Epidermal melanocyte (primary cell): Measurements from ENCODE around the gene SLITRK3.

Experiments
- DNase-seq: peaks from one replicate; pipeline ENCODE4 v3.0.0; 2011; ENCODE audit warnings: low spot score; ENCODE audit not compliant: insufficient read length

Gene SLITRK3, protein sequence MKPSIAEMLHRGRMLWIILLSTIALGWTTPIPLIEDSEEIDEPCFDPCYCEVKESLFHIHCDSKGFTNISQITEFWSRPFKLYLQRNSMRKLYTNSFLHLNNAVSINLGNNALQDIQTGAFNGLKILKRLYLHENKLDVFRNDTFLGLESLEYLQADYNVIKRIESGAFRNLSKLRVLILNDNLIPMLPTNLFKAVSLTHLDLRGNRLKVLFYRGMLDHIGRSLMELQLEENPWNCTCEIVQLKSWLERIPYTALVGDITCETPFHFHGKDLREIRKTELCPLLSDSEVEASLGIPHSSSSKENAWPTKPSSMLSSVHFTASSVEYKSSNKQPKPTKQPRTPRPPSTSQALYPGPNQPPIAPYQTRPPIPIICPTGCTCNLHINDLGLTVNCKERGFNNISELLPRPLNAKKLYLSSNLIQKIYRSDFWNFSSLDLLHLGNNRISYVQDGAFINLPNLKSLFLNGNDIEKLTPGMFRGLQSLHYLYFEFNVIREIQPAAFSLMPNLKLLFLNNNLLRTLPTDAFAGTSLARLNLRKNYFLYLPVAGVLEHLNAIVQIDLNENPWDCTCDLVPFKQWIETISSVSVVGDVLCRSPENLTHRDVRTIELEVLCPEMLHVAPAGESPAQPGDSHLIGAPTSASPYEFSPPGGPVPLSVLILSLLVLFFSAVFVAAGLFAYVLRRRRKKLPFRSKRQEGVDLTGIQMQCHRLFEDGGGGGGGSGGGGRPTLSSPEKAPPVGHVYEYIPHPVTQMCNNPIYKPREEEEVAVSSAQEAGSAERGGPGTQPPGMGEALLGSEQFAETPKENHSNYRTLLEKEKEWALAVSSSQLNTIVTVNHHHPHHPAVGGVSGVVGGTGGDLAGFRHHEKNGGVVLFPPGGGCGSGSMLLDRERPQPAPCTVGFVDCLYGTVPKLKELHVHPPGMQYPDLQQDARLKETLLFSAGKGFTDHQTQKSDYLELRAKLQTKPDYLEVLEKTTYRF

DNA sequence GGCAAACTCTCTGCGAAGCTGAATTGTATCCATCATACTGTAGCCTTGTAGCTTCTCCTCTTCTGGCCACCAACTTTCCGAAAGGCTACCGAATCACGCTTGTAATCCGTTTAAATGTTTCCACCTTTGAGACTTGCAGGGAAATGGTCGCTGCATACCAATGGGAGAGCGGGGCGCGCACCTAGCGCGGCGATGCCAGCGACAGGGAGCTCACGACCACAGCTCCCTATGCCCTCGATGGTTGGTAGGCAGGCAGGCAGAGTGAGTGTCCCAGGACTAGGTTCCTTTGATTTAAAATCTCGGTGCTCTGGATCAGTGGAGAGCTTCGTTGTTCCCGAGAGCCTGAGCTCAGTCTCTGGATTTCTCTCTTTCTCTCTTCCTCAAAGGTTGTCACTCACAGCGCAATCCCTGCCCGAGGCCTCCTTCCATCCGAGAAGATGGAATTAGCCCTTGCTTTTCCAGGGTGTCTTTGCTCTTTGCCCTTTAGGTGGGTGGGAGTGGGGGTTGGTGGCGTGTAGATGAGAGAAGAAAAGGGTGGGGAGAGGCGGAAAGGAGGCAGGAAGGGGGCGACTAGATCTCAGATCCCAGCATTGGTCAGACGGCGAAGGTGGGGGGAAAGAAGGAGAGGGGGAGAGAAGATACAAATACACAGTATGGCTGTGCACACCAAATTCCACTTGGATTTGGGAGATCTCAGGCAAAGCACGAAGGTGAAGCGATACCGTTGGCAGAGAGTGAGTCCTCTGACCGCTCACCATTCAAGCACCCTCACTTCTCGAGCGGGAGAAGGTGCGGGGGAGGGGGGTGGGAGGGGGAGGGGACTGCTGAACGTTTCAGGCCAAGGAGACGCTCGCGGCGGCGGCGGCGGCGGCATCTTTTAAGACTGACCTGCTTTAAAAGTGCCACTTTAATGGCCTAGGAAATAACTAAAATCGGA lies at the start of gene SLITRK3:
SLITRK3 (minus strand) TSS at position 745 of the 937 bp plus-strand sequence. CDS start 5,554 bp downstream, outside the sequence.
- DNase-seq, result no peak

DNA sequence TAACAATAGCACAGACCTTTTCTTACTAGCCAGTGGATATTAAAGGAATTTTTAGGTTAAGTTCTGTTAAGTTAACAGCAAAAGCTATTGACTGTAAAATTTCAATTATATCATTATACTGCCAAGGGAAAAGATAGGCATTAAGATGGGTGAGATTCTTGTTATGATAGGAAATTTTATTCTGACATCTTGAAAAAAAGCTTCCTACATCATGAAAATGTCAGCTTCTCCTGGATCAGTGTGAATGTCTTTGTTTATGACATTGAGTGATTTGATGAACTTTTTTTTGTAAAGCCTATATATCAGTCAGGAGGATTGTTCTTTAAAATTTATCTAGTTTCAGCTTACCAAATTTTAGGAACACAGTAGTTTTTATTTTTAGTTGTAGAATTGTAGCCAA lies 47.4 kb upstream of the SLITRK3 start:
- DNase-seq, result no peak

DNA sequence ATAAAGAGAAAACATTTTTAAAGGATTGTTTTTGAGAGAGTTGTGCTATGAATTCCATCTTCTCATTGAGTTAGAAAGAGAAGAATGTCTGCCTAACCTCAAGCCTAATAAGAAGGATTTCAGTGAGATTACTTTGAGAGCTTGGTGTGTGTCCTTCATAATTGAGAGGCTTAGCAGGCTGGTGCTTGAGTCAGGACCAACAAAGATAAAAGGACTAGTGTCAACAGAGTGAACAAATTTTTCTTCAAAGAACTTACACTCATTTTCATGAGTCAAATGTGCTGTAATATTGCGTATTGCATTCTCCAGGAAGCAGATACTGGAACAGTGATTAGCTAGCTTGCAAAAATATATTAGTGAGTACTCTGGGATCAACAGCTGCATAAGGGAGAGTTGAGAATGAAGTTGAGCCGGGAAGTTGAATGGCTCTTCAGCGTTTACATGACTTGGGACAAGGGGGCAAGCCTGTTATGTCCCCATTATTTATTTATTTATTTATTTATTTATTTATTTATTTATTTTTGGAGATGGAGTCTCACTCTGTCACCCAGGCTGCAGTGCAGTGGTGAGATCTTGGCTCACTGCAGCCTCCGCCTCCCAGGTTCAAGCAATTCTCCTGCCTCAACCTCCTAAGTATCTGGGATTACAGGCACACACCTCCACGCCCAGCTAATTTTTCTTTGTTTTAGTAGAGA lies 37.5 kb upstream of the SLITRK3 start:
- no peak for DNase-seq

DNA sequence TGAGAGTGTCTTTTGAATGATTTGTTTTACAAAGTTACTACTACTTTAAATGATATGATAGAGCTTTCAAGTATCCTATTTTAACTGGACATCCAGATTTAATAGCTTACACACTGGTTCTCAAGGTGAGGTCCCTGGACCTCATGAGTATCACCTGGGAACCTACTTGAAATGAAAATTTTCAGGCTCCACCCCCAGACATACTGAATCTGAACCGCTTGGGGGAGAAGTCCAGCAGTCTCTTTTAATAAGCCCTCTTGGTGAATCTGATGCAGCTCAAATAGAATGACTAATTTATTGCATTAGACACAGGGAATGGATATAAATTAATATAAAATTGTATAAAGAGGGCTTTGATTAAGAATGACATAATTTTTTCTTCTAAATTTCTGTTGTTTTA lies 29.4 kb upstream of the SLITRK3 start:
- no peak for DNase-seq

- DNase-seq, result no peak
Observed at GRCh38 chr3:165217739-165218138, 21.6 kb upstream of the SLITRK3 start.

DNA sequence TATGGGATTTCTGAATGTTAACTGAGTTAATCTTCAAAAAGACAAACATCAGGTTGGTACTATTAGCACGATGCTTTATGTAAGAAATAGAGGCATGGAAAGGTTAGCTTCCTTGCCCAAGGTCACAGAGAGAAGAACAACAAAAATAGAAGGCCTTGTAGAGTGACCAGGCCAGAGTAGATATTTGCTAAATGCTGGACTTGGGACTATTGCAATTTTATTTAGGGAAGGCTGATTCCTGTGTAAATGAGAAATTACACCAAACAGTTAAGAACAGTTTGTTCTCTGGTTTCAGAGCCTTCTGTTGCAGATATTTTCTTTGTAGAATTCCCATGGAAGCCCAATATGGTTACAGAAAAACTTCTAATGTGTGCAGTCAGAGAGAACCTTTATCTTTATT lies 16.4 kb upstream of the SLITRK3 start:
- no peak for DNase-seq

- DNase-seq, result no peak
Observed at GRCh38 chr3:165211721-165212120, 15.5 kb upstream of the SLITRK3 start.

GRCh38 chr3:165210727-165211126 lies 14.5 kb upstream of the SLITRK3 start:
- no peak for DNase-seq

DNA sequence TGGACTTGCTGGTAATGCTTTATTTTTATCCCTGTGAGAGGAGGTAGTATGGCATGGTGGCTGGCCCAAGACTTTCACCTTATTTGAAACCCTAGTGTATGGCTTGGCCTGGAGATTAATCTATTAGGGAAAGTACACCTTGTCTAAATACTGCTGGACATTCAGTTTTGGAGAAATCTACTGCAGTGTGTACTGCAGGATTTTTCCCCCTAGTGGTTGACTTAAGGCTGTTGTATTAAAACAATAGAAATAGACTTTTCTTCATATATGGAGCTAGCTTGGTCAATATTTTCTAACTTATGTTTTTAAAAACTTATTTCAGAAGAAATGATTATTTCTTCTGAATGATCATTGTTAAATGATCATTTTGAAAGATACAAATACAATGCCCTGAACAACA lies 13.9 kb upstream of the SLITRK3 start:
- DNase-seq, result no peak

GRCh38 chr3:165206454-165207266 lies 10.5 kb upstream of the SLITRK3 start:
- peak; percentile 67 for DNase-seq

DNA sequence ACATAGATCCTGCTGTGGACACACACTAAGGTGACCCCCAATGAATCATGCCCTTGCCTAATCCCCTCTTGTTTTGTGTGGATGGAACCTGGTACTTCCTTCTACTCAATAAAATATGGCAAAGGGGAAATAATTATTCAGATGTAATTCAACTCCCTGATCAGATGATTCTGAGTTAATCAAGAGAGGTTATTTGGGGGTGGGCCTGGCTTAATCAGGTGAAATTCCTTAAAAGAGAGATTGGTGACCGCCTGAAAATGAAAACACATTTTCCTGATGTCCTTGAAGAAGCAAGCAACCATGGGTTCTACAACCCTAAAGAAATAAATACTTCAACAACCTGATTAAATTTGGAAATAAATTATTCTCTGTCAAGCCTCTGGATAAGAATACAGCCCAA lies 8.3 kb upstream of the SLITRK3 start:
- DNase-seq, result no peak

GRCh38 chr3:165202995-165203394 lies 6.8 kb upstream of the SLITRK3 start:
- no peak for DNase-seq

- DNase-seq, result no peak
Observed at GRCh38 chr3:165201964-165202363, 5.8 kb upstream of the SLITRK3 start.

DNA sequence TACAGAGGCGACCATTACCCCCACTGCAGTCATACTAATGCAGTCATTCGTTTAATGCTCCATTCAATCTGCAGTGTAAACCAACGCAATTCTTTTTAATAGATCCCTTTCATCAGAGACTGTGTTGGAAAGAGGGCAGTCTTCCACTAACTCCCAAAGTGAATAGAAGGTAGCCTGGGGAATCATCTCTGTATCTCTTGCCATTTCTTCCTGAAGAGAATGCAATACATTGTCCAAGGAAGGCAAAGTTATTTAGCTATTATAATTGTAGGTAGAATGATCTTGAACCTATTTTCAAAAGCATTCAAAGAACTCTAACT lies 1.3 kb upstream of the SLITRK3 start:
- DNase-seq, result no peak

GRCh38 chr3:165196577-165197480 lies 645 bp upstream of the SLITRK3 start:
- no peak for DNase-seq

DNA sequence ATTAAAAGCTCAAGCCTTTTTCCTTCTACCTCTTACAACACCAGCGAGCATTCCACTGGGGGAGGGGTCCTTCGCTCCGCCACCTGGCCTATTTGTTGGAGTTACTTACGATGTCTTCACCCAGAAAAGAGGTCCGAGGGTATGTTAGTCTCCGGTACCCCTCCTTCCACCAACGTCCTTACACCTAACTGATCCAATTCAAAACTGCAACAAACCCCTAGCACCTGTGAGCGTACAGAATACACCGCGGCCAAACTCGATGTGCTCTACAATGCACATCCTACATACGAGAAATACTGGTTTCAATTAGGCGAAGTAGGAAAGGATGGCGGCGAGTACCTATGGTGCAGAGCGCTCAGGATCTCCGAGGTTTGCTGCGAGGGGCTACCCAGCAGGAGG lies 944 bp downstream of the SLITRK3 start:
- DNase-seq, result no peak

- no peak for DNase-seq
Observed at GRCh38 chr3:165194511-165195240, 1.5 kb downstream of the SLITRK3 start.
